SJSA1 (cell line): ENCODE data around the gene KRAS. TPM values are rescaled to one million over a fixed set of nuclear protein-coding genes. Genes with fewer than 3 reads are reported as not detected.

Experiments used
- DNase-seq, 2 experiments: peaks; one replicate each; pipeline ENCODE4 v3.0.0-alpha.2; 2015 to 2020; ENCODE audit warnings: low spot score in 2 of 2, low read depth in 1 of 2
- H3K27ac ChIP-seq: fragments of 250-450 bp; sonication (Bioruptor Pico); 2 replicates; pipeline ENCODE4 v1.5.1; 2020; ENCODE audit warnings: mild to moderate bottlenecking, moderate library complexity
- H3K27me3 ChIP-seq: fragments of 250-450 bp; sonication (Bioruptor Pico); replicated peaks from 2 replicates; pipeline ENCODE4 v1.5.1; 2020; ENCODE audit warnings: mild to moderate bottlenecking, moderate library complexity
- H3K36me3 ChIP-seq: fragments of 250-450 bp; sonication (Bioruptor Pico); 2 replicates; pipeline ENCODE4 v1.5.1; 2020; ENCODE audit warnings: mild to moderate bottlenecking
- H3K4me1 ChIP-seq: fragments of 250-450 bp; sonication (Bioruptor Pico); replicated peaks from 2 replicates; pipeline ENCODE4 v1.6.1; 2021; ENCODE audit warnings: mild to moderate bottlenecking
- H3K4me3 ChIP-seq: fragments of 250-450 bp; sonication (Bioruptor Pico); 2 replicates; pipeline ENCODE4 v1.5.1; 2020; ENCODE audit warnings: mild to moderate bottlenecking
- H3K9me3 ChIP-seq: fragments of 250-450 bp; sonication (Bioruptor Pico); replicated peaks from 2 replicates; pipeline ENCODE4 v1.5.1; 2020; ENCODE audit warnings: mild to moderate bottlenecking
- total RNA-seq: library from RNA; depleted of rRNA; stranded (reverse); fragments of >200 nt; shearing (Covaris generic); gene quantifications from 2 replicates; pipeline ENCODE4 v1.2.3, GENCODE V29; 2014

Gene KRAS
- total RNA-seq, 1 experiment from 2014 or later = 18.7 TPM

GRCh38 chr12:25197608-25198007, 53.1 kb downstream of the KRAS start:
- H3K27ac ChIP-seq = no peak overlapping the region
- H3K4me1 ChIP-seq = peaks cover 31% of the 10 kb centered on the region
- H3K27me3 ChIP-seq = no peaks in the 10 kb centered on the region
- H3K9me3 ChIP-seq = no peaks in the 10 kb centered on the region
- H3K36me3 ChIP-seq = peaks cover 4% of the 10 kb centered on the region; the same call in 1 of the 2 replicates
- DNase-seq = no peak
- H3K4me3 ChIP-seq = no peak overlapping the region

GRCh38 chr12:25195056-25195971, 55.4 kb downstream of the KRAS start, which contains the start of the genes DNAI7 and ETFRF1:
Gene DNAI7 (minus strand): TSS chr12:25195160. CDS start chr12:25195078, 82 bp downstream.
Gene ETFRF1 (plus strand): TSS chr12:25195237. CDS start chr12:25203957, 8,720 bp downstream.
- Histone ChIP-seq H3K4me3 (peak within 1 kb of the TSS; percentile 51), H3K36me3 (peaks cover 2% of the 10 kb centered on the region; the same call in 1 of the 2 replicates), H3K27ac (peak within 1 kb of the TSS; percentile 84), H3K4me1 (peaks cover 21% of the 10 kb centered on the region), H3K27me3 (no peaks in the 10 kb centered on the region), H3K9me3 (no peaks in the 10 kb centered on the region)
- DNase-seq = peak; percentile 94 to 99

GRCh38 chr12:25194722-25195055, 56.0 kb downstream of the KRAS start:
- Histone ChIP-seq H3K27ac (peak overlapping the region; percentile 84), H3K27me3 (no peaks in the 10 kb centered on the region)

GRCh38 chr12:25194214-25194613, 56.5 kb downstream of the KRAS start:
- Histone ChIP-seq H3K4me1 (peaks cover 27% of the 10 kb centered on the region), H3K36me3 (no peaks in the 10 kb centered on the region; the same call in 1 of the 2 replicates), H3K27me3 (no peaks in the 10 kb centered on the region), H3K27ac (peak overlapping the region; percentile 84), H3K9me3 (no peaks in the 10 kb centered on the region), H3K4me3 (peak overlapping the region; percentile 51; the same call in 1 of the 2 replicates)
- DNase-seq = peak in 1 of 2 experiments; percentile 28

More at GRCh38 chr12:25194722-25195055, 56.0 kb downstream of the KRAS start:
- Histone ChIP-seq H3K4me1 (peaks cover 22% of the 10 kb centered on the region), H3K36me3 (no peaks in the 10 kb centered on the region; the same call in 1 of the 2 replicates), H3K9me3 (no peaks in the 10 kb centered on the region), H3K4me3 (peak overlapping the region; percentile 51)
- no peak for DNase-seq

- DNase-seq = no peak
These were observed 59.9 kb downstream of the KRAS start for GRCh38 chr12:25190793-25191192.

GRCh38 chr12:25189656-25190055, 61.1 kb downstream of the KRAS start:
- Histone ChIP-seq H3K27ac (peak overlapping the region; percentile 91), H3K36me3 (no peaks in the 10 kb centered on the region), H3K4me3 (no peak overlapping the region), H3K27me3 (no peaks in the 10 kb centered on the region), H3K9me3 (no peaks in the 10 kb centered on the region), H3K4me1 (peaks cover 39% of the 10 kb centered on the region)
- no peak for DNase-seq

More at GRCh38 chr12:25190793-25191192, 59.9 kb downstream of the KRAS start:
- Histone ChIP-seq H3K9me3 (no peaks in the 10 kb centered on the region), H3K27me3 (no peaks in the 10 kb centered on the region), H3K4me1 (peaks cover 41% of the 10 kb centered on the region), H3K36me3 (no peaks in the 10 kb centered on the region; the same call in 1 of the 2 replicates), H3K27ac (no peak overlapping the region), H3K4me3 (no peak overlapping the region)

GRCh38 chr12:25187781-25188180, 62.9 kb downstream of the KRAS start:
- peak; percentile 62 to 85 for DNase-seq
- Histone ChIP-seq H3K27me3 (no peaks in the 10 kb centered on the region), H3K9me3 (no peaks in the 10 kb centered on the region), H3K4me1 (peaks cover 31% of the 10 kb centered on the region), H3K4me3 (no peak overlapping the region), H3K36me3 (no peaks in the 10 kb centered on the region), H3K27ac (peak overlapping the region; percentile 91)

GRCh38 chr12:25186788-25187402, 63.8 kb downstream of the KRAS start:
- no peaks in the 10 kb centered on the region for H3K27me3 ChIP-seq
- H3K27ac ChIP-seq = peak overlapping the region; percentile 91
- H3K4me1 ChIP-seq = peaks cover 31% of the 10 kb centered on the region
- no peaks in the 10 kb centered on the region for H3K9me3 ChIP-seq
- no peaks in the 10 kb centered on the region for H3K36me3 ChIP-seq
- no peak overlapping the region for H3K4me3 ChIP-seq
- DNase-seq = peak in 1 of 2 experiments; percentile 34

- no peak overlapping the region; the same call in 1 of the 2 replicates for H3K27ac ChIP-seq
- H3K27me3 ChIP-seq = no peaks in the 10 kb centered on the region
- no peak overlapping the region for H3K4me3 ChIP-seq
- H3K4me1 ChIP-seq = peaks cover 31% of the 10 kb centered on the region
- DNase-seq = no peak
- no peaks in the 10 kb centered on the region for H3K9me3 ChIP-seq
- no peaks in the 10 kb centered on the region for H3K36me3 ChIP-seq
These were observed 64.5 kb downstream of the KRAS start for GRCh38 chr12:25186038-25186787.

GRCh38 chr12:25184132-25184531, 66.6 kb downstream of the KRAS start:
- H3K4me1 ChIP-seq = peaks cover 24% of the 10 kb centered on the region
- H3K36me3 ChIP-seq = no peaks in the 10 kb centered on the region
- no peak for DNase-seq
- no peaks in the 10 kb centered on the region for H3K9me3 ChIP-seq
- H3K27ac ChIP-seq = no peak overlapping the region
- no peak overlapping the region for H3K4me3 ChIP-seq
- H3K27me3 ChIP-seq = no peaks in the 10 kb centered on the region

GRCh38 chr12:25182765-25183164, 68.0 kb downstream of the KRAS start:
- Histone ChIP-seq H3K4me1 (peaks cover 13% of the 10 kb centered on the region), H3K9me3 (no peaks in the 10 kb centered on the region), H3K36me3 (no peaks in the 10 kb centered on the region), H3K27ac (no peak overlapping the region), H3K27me3 (no peaks in the 10 kb centered on the region), H3K4me3 (no peak overlapping the region)
- no peak for DNase-seq

- Histone ChIP-seq H3K4me3 (no peak overlapping the region), H3K9me3 (no peaks in the 10 kb centered on the region), H3K4me1 (no peaks in the 10 kb centered on the region), H3K36me3 (no peaks in the 10 kb centered on the region), H3K27me3 (no peaks in the 10 kb centered on the region), H3K27ac (no peak overlapping the region)
- no peak for DNase-seq
These were observed 87.9 kb downstream of the KRAS start for GRCh38 chr12:25162866-25163265.

GRCh38 chr12:25156061-25156460, 94.7 kb downstream of the KRAS start:
- Histone ChIP-seq H3K27me3 (no peaks in the 10 kb centered on the region), H3K9me3 (no peaks in the 10 kb centered on the region), H3K4me1 (peaks cover 31% of the 10 kb centered on the region), H3K4me3 (no peak overlapping the region), H3K36me3 (no peaks in the 10 kb centered on the region), H3K27ac (no peak overlapping the region)
- DNase-seq = no peak
